CD4-positive, alpha-beta memory T cell (primary cell): ENCODE data around the gene GSTCD. TPM values are rescaled to one million over a fixed set of nuclear protein-coding genes. Genes with fewer than 3 reads are reported as not detected.
A peak's percentile ranks its signal among the peaks of the same experiment; 100 is the strongest.
"Not testable (repeated sequence)": the region's sequence is repeated elsewhere in the genome, so short reads cannot be mapped to it uniquely, and the experiment has no call there.

Source experiments
- CTCF ChIA-PET: fragments of 350-600 bp; sonication (Branson Sonifier 250); formaldehyde crosslinking; loops from one replicate; lab custom pipeline; 2021; ENCODE audit warnings: inconsistent platforms; ENCODE audit not compliant: partially characterized antibody; lab: Charles Lee
- POLR2A ChIA-PET: fragments of 350-600 bp; sonication (Branson Sonifier 250); formaldehyde crosslinking; loops from one replicate; lab custom pipeline; 2021; ENCODE audit not compliant: partially characterized antibody; lab: Charles Lee
- DNase-seq, 5 donors: peaks; one replicate each; pipeline versions ENCODE4 v3.0.0 to v3.0.0-alpha.2; 2020 to 2022; ENCODE audit warnings: mixed read lengths in 1 of 5
- H3K27ac ChIP-seq: one replicate; pipeline ENCODE4 v1.7.0; 2013; ENCODE audit warnings: low read depth, low read length
- H3K27me3 ChIP-seq: 2 replicates; pipeline ENCODE4 v1.7.0; 2013; ENCODE audit warnings: mild to moderate bottlenecking, low read length, moderate library complexity; ENCODE audit not compliant: insufficient read depth
- H3K36me3 ChIP-seq: 2 replicates; pipeline ENCODE4 v1.7.0; 2013; ENCODE audit warnings: mild to moderate bottlenecking, low read length, moderate library complexity; ENCODE audit not compliant: insufficient read depth
- H3K4me1 ChIP-seq: 2 replicates; pipeline ENCODE4 v1.7.0; 2013; ENCODE audit warnings: mild to moderate bottlenecking, low read length, moderate library complexity; ENCODE audit not compliant: insufficient read depth
- H3K4me3 ChIP-seq, 2 donors: one replicate each; pipeline ENCODE4 v1.7.0; 2013; ENCODE audit warnings: low read length in 2 of 2, mild to moderate bottlenecking in 1 of 2
- H3K9me3 ChIP-seq, 2 donors: one replicate each; pipeline ENCODE4 v1.7.0; 2013; ENCODE audit warnings: low read length in 2 of 2, control low read depth in 1 of 2; ENCODE audit not compliant: control insufficient read depth in 1 of 2
- H3K27ac Mint-ChIP-seq, 7 donors: one replicate each; pipeline ENCODE4 v1.8.0; 2020 to 2021; ENCODE audit warnings: mixed read lengths in 7 of 7, mild to moderate bottlenecking in 6 of 7, inconsistent platforms in 3 of 7, moderate library complexity in 3 of 7
- H3K27me3 Mint-ChIP-seq, 2 donors: one replicate each; pipeline ENCODE4 v1.8.0; 2020 to 2021; ENCODE audit warnings: mixed read lengths in 2 of 2
- H3K36me3 Mint-ChIP-seq, 2 donors: one replicate each; pipeline ENCODE4 v1.8.0; 2020 to 2021; ENCODE audit warnings: mixed read lengths in 2 of 2, inconsistent platforms in 1 of 2, mild to moderate bottlenecking in 1 of 2
- H3K4me1 Mint-ChIP-seq, 4 donors: one replicate each; pipeline ENCODE4 v1.8.0; 2020 to 2021; ENCODE audit warnings: mixed read lengths in 4 of 4, mild to moderate bottlenecking in 1 of 4
- H3K4me3 Mint-ChIP-seq, 8 donors: one replicate each; pipeline ENCODE4 v1.8.0; 2020 to 2021; ENCODE audit warnings: mixed read lengths in 8 of 8, mild to moderate bottlenecking in 7 of 8, moderate library complexity in 6 of 8, inconsistent platforms in 3 of 8
- H3K9me3 Mint-ChIP-seq, 8 donors: one replicate each; pipeline ENCODE4 v1.8.0; 2020 to 2021; ENCODE audit warnings: mixed read lengths in 8 of 8, mild to moderate bottlenecking in 5 of 8, inconsistent platforms in 3 of 8, moderate library complexity in 1 of 8
- intact Hi-C: fragments of 100-400 bp; cut with micrococcal nuclease; formaldehyde crosslinking; loops from one replicate; pipeline ENCODE4 v1.15.1; 2023
- polyA plus RNA-seq, 2 donors: library from polyadenylated mRNA; unstranded; fragments of 300-500 nt; fragmentation: Illumina TruSeq; gene quantifications; one replicate each; pipeline ENCODE4 v1.2.3, GENCODE V29; 2021
- total RNA-seq, 2 experiments: library from RNA; stranded (reverse); gene quantifications; one replicate each; pipeline ENCODE4 v1.2.3, GENCODE V29; 2021

The GSTCD gene
- total and polyA plus RNA-seq, 4 experiments from 2014 or later, result 0.64 to 5.0 (median 3.8) TPM

DNA sequence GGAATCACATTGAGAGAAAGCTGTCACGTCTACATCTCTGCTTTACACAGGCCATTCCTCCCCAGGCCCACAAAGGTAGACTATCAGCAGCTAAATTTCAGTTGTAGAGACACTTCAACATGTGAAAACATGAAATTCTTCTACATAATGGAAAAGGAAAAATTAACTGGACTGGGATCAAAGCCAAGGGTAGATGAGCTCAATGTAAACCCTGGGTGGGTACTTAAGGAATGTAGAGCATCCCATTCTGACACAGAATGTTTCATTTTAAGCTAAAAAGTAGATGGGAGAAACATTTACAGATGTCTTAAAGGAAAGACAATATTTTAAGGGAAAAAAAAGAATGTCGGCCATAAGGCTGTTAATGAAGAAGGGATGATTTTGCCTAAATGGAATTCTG, 135.4 kb downstream of the GSTCD start:
- CTCF ChIA-PET, result no interaction called here
- H3K4me3 Mint-ChIP-seq, result no peak overlapping the region
- no peak for DNase-seq
- H3K9me3 Mint-ChIP-seq, result peaks cover 0 to 2% (median 0%) of the 10 kb centered on the region in 8 donors
- no peaks in the 10 kb centered on the region for H3K4me1 Mint-ChIP-seq
- POLR2A ChIA-PET, result no interaction called here
- Histone ChIP-seq H3K4me3 (no peak overlapping the region), H3K27ac (no peak overlapping the region), H3K27me3 (no peaks in the 10 kb centered on the region), H3K4me1 (no peaks in the 10 kb centered on the region), H3K9me3 (no peaks in the 10 kb centered on the region), H3K36me3 (no peaks in the 10 kb centered on the region)
- H3K27ac Mint-ChIP-seq, result no peak overlapping the region
- H3K36me3 Mint-ChIP-seq, result peaks cover 9 to 29% of the 10 kb centered on the region in 2 donors
- intact Hi-C loops, result no loop called here
- H3K27me3 Mint-ChIP-seq, result no peaks in the 10 kb centered on the region

GRCh38 chr4:105845559-105845958, 137.0 kb downstream of the GSTCD start:
- DNase-seq, result no peak
- no peaks in the 10 kb centered on the region for H3K36me3 ChIP-seq
- Mint-ChIP-seq H3K4me1 (no peaks in the 10 kb centered on the region), H3K36me3 (peaks cover 10 to 20% of the 10 kb centered on the region in 2 donors), H3K4me3 (no peak overlapping the region), H3K9me3 (peaks cover 0 to 2% (median 0%) of the 10 kb centered on the region in 8 donors), H3K27me3 (no peaks in the 10 kb centered on the region), H3K27ac (no peak overlapping the region)
- no peaks in the 10 kb centered on the region for H3K4me1 ChIP-seq
- intact Hi-C loops, result no loop called here
- no peaks in the 10 kb centered on the region for H3K27me3 ChIP-seq
- ChIA-PET POLR2A (no interaction called here), CTCF (no interaction called here)
- no peaks in the 10 kb centered on the region for H3K9me3 ChIP-seq
- H3K27ac ChIP-seq, result no peak overlapping the region
- H3K4me3 ChIP-seq, result no peak overlapping the region

DNA sequence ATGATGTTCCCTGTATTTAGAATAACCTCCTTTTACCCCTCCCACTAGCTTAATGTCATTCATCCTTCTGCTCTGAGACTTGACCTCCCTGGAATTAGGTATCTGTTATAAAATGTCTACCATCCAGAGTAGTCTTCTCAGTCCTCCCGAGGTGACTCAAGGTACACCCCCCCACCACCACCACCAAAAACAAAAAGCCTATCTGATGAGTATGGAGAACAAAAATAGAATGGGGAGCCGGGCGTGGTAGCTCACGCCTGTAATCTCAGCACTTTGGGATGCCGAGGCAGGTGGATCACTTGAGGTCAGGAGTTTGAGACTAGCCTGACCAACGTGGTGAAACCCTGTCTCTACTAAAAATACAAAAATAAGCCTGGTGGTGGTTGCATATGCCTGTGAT, 139.8 kb downstream of the GSTCD start:
- H3K27ac ChIP-seq, H3K27ac Mint-ChIP-seq, H3K27me3 ChIP-seq, H3K4me1 ChIP-seq, DNase-seq, intact Hi-C loops, H3K4me1 Mint-ChIP-seq, H3K4me3 Mint-ChIP-seq, CTCF ChIA-PET, H3K36me3 ChIP-seq, H3K9me3 ChIP-seq, H3K9me3 Mint-ChIP-seq, H3K27me3 Mint-ChIP-seq, H3K4me3 ChIP-seq, POLR2A ChIA-PET: not testable (repeated sequence)
- H3K36me3 Mint-ChIP-seq, result peaks cover 10 to 15% of the 10 kb centered on the region in 2 donors

- no peaks in the 10 kb centered on the region for H3K4me1 Mint-ChIP-seq
- H3K27ac ChIP-seq, result no peak overlapping the region
- intact Hi-C loops, result no loop called here
- peaks cover 9 to 15% of the 10 kb centered on the region in 2 donors for H3K36me3 Mint-ChIP-seq
- H3K4me3 Mint-ChIP-seq, result no peak overlapping the region
- CTCF ChIA-PET, result no interaction called here
- no peaks in the 10 kb centered on the region for H3K9me3 ChIP-seq
- POLR2A ChIA-PET, result no interaction called here
- peaks cover 9 to 31% (median 19%) of the 10 kb centered on the region in 8 donors for H3K9me3 Mint-ChIP-seq
- no peaks in the 10 kb centered on the region for H3K36me3 ChIP-seq
- H3K4me3 ChIP-seq, result no peak overlapping the region
- no peaks in the 10 kb centered on the region for H3K27me3 Mint-ChIP-seq
- no peak overlapping the region for H3K27ac Mint-ChIP-seq
- no peaks in the 10 kb centered on the region for H3K27me3 ChIP-seq
- DNase-seq, result no peak
- H3K4me1 ChIP-seq, result no peaks in the 10 kb centered on the region
Measured at GRCh38 chr4:105851196-105851595, 142.6 kb downstream of the GSTCD start.

DNA sequence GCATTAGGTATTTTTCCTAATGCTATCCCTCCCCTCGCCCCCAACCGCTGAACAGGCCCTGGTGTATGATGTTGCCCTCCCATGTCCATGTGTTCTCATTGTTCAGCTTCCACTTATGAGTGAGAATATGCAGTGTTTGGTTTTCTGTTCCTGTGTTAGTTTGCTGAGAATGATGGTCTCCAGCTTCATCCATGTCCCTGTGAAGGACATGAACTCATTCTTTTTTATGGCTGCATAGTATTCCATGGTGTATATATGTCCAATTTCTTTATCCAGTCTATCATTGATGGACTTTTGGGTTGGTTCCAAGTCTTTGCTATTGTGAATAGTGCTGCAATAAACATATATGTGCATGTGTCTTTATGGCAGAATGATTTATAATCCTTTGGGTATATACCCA, 143.6 kb downstream of the GSTCD start:
- H3K27ac ChIP-seq, H3K27me3 ChIP-seq, H3K9me3 ChIP-seq, H3K4me3 Mint-ChIP-seq, POLR2A ChIA-PET, H3K27me3 Mint-ChIP-seq, CTCF ChIA-PET, H3K27ac Mint-ChIP-seq, H3K4me3 ChIP-seq, H3K4me1 Mint-ChIP-seq, H3K4me1 ChIP-seq, intact Hi-C loops, DNase-seq, H3K36me3 ChIP-seq: not testable (repeated sequence)
- Mint-ChIP-seq H3K36me3 (peaks cover 12 to 21% of the 10 kb centered on the region in 2 donors), H3K9me3 (peaks cover 12 to 40% (median 26%) of the 10 kb centered on the region in 8 donors)

DNA sequence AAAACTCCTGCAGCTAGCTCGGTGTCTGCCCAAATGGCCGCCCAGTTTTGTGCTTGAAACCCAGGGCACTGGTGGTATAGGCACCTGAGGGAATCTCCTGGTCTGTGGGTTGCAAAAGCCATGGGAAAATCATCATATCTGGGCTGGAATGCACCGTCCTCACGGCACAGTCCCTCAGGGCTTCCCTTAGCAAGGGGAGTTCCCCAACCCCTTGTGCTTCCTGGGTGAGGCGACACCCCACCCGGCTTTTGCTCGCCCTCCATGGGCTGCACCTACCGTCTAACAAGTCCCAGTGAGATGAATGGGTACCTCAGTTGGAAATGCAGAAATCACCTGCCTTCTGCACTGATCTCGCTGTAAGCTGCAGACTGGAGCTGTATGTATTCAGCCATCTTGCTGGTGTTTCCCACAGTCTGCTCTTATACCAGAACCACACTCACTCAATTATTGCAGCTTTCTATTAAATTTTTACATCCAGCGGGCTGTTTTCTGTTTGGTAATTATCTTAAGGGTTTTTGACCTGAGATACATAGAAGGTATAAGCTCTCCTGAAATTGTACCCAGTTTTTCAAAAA, 150.0 kb downstream of the GSTCD start:
- ChIA-PET POLR2A (no interaction called here), CTCF (no interaction called here)
- Mint-ChIP-seq H3K36me3 (peaks cover 16% of the 10 kb centered on the region in 2 donors), H3K4me1 (no peaks in the 10 kb centered on the region), H3K27me3 (no peaks in the 10 kb centered on the region), H3K4me3 (no peak overlapping the region), H3K9me3 (peaks cover 14 to 64% (median 45%) of the 10 kb centered on the region in 8 donors), H3K27ac (no peak overlapping the region)
- no peaks in the 10 kb centered on the region for H3K27me3 ChIP-seq
- H3K36me3 ChIP-seq, result no peaks in the 10 kb centered on the region
- no peak overlapping the region for H3K27ac ChIP-seq
- peak in 1 of 5 donors; percentile 3 for DNase-seq
- no peaks in the 10 kb centered on the region for H3K4me1 ChIP-seq
- intact Hi-C loops, result no loop called here
- no peaks in the 10 kb centered on the region for H3K9me3 ChIP-seq
- H3K4me3 ChIP-seq, result no peak overlapping the region

GRCh38 chr4:105859233-105859632, 150.6 kb downstream of the GSTCD start:
- peaks cover 12 to 16% of the 10 kb centered on the region in 2 donors for H3K36me3 Mint-ChIP-seq
- intact Hi-C loops, result no loop called here
- H3K27ac Mint-ChIP-seq, result no peak overlapping the region
- H3K9me3 Mint-ChIP-seq, result peaks cover 10 to 65% (median 45%) of the 10 kb centered on the region in 8 donors
- POLR2A ChIA-PET, result no interaction called here
- Histone ChIP-seq H3K27me3 (no peaks in the 10 kb centered on the region), H3K27ac (no peak overlapping the region), H3K9me3 (no peaks in the 10 kb centered on the region), H3K4me3 (no peak overlapping the region), H3K4me1 (no peaks in the 10 kb centered on the region), H3K36me3 (no peaks in the 10 kb centered on the region)
- DNase-seq, result no peak
- H3K27me3 Mint-ChIP-seq, result no peaks in the 10 kb centered on the region
- H3K4me3 Mint-ChIP-seq, result no peak overlapping the region
- CTCF ChIA-PET, result no interaction called here
- H3K4me1 Mint-ChIP-seq, result no peaks in the 10 kb centered on the region
